Transverse colon (tissue), 3 donors: ENCODE results near the gene PNLIPRP1.

Experiments used
- CTCF ChIP-seq, 5 experiments: fragments of 200-600 bp in 3 of 5; fragments of 450-650 bp in 2 of 5; sonication (generic) in 3 of 5; IDR thresholded peaks; 1 replicate in 2 of 5; 2 replicates in 3 of 5; pipeline ENCODE4 v1.5.1; 2016 to 2017; ENCODE audit warnings: antibody characterized with exemption in 5 of 5, inconsistent platforms in 3 of 5, mild to moderate bottlenecking in 2 of 5, moderate library complexity in 1 of 5
- EP300 ChIP-seq: sonication (generic); formaldehyde crosslinking; IDR thresholded peaks from one replicate; pipeline ENCODE4 v1.6.1; 2017; ENCODE audit warnings: antibody characterized with exemption, low read depth
- POLR2A ChIP-seq: fragments of 450-650 bp; IDR thresholded peaks from one replicate; pipeline ENCODE4 v1.6.1; 2016; ENCODE audit warnings: antibody characterized with exemption, mild to moderate bottlenecking, moderate library complexity

- TF ChIP-seq CTCF (IDR thresholded peaks at IDR 0.05) (no peak), EP300 (no peak), POLR2A (no peak)
These were observed 30.0 kb downstream of the PNLIPRP1 start, which contains the start of gene PNLIPRP2 for GRCh38 chr10:116620423-116621400.
